HG03045 (cell line): Measurements from ENCODE around the gene PFDN6.

ENCODE experiments used
- ATAC-seq: cut with Tn5 transposase; IDR thresholded peaks from one replicate; pipeline ENCODE4 v1.9.1; 2021; ENCODE audit warnings: mild to moderate bottlenecking, moderate library complexity; ENCODE audit not compliant: unreplicated experiment

Gene PFDN6

DNA sequence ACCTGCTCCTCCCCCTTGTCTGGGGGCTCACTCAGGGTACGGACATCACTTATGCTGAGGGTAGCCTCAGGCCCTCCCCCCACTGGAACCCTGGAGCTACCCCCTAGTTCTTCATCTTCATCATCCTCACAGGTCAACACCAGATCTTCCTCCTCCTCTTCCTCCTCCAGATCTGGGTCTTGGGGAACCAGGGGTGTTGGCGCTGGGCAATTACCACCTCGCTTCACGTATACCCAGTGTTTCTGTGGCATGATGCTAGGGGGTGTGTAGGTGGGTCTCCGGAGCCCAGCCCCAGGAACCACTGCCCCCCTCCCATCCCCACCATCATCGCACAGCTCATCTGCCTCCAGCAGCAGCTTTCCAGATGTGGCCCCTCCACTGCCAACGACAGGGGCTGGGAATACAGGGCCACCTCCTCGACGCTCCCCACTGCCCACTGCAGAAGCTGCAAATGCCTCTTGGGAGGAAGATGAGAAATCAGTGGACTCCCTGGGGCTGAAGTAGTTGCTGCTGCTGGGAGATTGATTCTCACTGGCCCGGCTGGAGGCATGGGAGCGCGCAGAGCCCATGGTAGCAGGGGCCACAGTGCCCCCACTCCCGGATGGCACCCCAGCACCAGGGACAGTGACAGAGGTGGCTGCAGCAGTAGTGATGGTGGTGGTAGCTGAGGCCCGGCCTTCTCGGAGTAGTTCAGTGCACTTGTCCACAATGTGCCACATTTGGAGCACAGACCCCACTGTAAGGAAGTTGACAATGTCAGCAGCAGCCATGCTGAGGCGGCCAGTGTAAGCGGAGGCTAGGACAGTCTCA, 26.6 kb downstream of the PFDN6 start:
- ATAC-seq: no peak

DNA sequence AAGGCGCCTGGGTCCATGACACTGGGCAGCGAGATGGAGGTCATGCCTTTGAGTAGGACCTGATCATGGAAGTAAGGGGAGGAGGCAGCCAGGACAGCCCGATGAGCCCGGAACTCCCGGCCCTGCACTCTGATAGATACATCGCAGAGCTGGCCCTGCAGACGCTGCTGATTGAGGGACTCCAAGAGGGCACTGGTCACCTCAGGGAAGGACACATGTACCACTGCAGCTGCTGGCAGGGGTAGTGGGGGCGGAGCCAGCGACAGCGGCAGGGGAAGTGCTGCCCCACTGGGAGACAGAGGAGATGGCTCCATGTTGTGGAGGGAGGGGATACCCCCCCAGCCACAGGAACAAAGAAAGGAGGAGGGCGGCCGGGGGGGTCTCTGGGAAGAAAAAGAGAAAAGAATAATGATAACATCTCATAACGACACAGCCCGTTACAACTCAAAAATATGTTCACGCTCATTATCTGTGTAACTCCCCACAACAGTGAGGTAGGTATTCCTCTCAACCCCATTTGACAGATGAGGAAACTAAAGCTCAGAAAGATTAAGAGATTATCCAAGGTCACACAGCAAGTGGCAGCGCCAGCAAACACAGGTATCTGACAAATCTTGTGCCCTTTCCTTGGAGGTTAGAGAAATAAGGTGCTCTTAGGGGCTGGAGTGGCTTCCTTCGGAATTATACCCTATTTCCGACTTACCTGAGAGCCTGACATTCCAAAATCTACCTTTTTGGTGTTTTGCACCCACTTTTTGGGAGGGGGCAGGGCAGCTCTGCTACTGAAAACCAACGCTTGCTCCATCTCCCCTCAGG, 27.4 kb downstream of the PFDN6 start:
- ATAC-seq: no peak

DNA sequence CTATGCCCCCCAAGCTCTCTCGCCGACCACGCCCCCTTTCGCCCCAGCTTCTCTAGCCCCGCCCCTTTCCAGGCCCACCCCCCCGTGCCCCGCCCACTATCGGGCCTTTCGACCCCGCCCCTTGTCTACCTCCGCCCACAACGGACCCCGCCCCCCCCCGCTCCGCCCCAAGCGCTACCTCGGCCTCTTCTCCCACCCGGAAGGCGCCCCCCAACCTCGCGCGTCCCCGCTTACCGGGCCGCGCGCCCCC, 27.9 kb downstream of the PFDN6 start:
- ATAC-seq: no peak

DNA sequence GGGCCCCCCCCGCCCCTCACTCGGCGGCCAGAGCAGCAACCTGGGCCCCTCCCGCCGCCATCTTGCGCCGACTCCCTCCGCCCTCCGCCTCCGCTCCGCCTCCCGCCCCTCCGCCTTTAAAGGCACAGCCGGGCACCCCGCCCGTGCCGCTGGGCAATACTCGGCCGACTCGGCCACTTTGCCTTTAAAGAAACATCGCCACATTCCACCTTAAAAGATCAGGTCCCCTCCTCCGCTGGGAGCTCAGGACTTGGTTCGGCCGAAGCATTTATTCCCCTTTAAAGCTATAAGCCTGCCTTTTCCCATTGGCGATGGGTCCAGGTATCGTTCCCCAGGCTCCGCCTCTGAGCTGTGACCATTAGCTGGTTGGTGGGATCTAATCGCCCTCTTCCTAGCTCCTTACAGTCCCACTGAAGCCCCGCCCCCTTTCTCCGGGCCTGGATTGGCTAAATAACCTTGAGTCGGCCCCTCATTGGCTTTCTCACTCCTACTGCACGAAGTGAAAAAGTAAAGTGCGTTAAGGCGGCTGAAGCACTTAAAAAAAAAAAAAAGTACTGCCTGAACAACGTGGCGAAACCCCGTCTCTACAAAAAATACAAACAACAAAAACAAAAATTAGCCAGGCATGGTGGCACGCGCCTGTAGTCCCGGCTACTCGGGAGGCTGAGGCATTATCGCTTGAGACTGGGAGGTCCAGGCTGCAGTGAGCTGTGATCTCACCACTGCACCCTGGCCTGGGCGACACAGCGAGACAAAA, 28.4 kb downstream of the PFDN6 start, which contains the start of gene ZBTB22:
TSS of gene ZBTB22 (minus strand) at position 76 of the 757 bp plus-strand sequence. CDS start 828 bp downstream, outside the sequence.
- ATAC-seq: peak; percentile 48

DNA sequence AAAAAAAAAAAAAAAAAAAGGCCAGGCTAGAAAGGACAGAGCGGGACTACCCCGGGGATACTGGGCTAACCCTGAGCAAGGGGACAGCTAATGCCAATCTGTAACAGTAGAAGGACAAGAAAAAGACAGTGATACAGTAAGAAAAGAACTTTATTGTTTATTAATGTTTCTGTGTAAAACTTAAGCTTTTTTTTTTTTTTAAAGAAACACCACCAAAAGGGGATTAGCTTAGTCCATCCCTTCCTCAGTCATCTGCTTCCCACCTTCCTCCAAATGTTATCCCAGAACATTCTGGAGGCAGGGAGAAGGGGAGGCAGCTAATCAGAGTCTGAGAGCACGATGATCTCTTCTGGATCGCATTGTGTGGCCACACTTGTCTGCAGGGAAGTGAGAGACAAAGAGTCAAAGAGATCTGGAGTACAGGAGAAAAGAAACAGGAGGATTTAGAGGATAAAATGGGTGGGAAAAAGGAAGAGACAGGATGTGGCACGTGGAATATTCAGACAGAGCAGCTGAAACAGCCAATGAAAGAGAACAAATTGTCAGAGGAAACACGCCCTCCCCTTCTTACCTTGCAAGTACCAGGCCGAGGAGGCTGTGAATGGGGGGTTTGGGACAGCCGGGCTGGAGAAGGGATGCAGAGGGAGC, 29.1 kb downstream of the PFDN6 start:
- no peak for ATAC-seq

DNA sequence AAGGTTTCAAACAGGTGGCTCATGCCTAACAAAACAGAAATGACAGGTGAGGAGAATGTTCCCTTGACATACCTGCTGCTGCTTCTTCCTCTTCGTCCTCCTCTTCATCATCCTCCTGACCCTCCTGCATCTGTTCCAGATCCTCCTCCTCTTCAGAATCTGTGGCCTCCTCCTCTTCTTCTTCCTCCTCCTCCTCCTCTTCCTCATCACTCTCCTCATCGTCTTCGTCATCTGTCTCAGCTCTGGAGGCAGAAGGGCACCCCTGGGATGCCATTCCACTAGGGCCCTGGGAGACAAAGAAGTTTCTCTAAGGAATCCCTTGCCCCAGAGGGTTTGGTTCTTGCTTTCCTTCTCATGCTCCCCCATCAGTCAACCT, 30.5 kb downstream of the PFDN6 start:
- no peak for ATAC-seq

DNA sequence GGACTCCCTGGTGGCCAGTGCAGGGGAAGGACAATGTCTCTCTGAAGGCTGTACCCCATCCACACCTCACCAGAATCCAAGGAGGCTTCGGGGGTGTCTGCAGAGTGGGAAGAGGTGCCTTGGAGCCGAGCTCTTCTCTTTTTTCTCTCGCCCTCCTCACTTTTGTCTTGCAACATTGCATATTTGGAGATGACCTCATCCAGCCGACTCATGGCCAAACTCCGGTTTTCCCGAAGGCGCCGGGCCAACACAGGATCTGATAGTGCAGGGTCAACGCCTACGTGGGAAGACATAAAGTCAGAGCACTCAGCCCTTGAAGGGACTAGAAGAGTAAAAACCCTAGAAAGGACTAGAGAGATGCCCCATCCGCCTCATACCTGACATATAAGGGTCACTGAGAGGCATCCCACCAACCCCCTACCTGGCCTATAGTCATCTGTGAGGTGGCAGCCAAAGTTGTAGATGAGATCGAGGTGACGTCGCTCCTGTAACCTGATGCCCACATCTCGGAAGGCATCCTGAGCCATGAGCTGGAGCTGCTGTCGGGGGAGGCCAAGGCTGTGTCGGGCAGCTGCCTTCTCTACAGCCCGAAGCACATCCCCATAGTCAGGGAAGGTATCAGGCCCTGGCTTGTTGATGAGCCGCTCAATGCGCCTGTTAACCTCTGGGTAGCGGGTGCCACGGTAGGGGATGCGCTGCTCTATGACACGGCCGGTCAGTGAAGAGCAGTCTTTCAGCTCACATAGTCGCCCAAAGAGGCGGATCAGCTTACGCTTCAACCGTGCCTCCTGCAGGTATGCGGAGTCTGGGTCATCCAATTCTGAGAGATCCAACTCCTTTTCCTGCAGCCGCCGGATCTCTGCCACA, 31.1 kb downstream of the PFDN6 start:
- ATAC-seq: no peak

DNA sequence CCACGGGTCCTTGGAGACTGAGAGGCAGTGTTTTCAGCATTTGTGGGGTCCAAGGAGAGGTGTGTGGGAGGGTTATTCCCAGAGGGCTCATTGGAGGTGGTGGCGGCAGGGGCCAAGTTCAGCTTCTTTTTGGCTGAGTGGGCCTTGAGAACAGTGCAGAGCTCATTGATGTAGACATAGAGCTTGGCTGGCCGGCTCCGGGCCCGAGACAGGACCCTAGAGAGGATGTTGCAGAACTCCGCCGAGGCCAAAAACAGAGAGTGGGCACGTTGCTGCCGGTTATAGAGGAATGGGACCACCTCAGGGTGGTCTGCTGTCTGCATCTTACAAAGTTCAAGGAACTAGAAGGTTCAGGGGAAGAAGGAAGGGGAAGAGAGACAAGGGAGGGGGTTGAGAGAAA, 31.8 kb downstream of the PFDN6 start:
- no peak for ATAC-seq

DNA sequence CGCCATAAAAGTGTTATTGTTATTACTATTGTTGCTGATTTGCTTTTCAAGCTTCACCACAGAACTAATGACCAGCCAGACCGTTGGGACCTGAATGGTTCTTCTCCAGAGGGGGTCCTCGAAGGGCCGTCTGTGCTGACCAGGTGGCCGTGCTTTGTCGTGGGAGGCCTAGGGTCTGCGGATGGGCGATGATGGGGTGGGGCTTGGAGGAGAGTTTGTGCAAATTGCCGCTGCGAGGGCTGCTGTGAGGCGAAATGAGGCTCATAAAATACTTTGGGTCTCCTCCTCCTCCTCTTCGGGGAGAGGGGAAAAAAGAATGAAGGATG, 34.2 kb downstream of the PFDN6 start:
- ATAC-seq: peak; percentile 11

DNA sequence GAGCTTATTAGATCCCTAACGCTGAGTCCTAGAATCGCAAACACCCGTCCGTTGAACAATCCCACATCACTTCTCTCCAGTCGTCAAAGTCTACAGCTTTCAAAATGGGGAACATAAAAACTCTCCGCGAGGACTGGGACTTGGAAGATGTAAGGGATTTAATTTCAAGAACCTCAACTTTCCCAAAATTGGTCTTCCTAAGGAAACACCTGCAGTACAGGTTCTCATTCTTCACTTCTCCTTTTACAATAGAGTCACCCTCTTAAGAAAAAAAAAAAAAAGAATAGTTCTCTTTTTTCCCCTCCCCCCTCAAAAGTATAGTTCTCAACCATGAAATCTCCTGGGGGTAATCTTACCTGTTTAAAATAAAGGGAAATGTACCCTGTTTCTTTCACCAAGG, 34.7 kb downstream of the PFDN6 start:
- no peak for ATAC-seq

DNA sequence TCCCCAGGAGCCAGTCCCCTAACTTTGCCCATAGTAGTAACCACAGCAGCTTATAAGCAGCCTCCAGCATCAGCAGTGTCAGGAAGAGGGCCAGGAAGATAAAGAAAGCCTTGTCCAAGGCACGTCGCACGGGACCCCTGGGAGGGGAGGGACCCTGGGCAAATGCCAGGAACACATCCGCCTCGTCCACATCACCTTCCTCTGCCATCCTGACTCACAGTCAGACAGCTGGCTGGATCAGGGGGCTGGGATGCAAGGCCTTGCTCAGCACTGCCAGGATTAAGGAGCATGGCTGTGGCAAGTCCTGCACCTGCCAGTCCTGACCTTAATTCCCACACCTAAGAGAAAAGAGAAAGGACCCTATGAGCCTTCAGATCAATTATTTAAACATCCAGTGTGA, 39.7 kb downstream of the PFDN6 start:
- ATAC-seq: no peak

DNA sequence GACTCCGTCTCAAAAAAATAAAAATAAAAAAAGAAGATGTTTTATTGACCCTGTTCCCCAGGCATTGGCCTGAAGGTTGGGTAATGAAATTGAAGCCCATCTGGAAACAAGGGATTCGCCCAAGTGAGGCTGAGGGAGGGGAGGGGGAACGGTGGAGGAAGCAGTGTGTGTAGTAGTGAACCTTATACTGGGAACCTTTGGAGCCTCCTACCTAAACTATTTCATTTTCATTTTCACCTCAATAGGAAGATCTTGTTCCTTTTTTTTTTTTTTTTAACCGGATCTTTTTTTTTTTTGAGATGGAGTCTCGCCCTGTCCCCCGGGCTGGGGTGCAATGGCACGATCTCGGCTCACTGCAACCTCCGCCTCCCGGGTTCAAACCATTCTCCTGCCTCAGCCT, 41.3 kb downstream of the PFDN6 start:
- ATAC-seq: no peak

DNA sequence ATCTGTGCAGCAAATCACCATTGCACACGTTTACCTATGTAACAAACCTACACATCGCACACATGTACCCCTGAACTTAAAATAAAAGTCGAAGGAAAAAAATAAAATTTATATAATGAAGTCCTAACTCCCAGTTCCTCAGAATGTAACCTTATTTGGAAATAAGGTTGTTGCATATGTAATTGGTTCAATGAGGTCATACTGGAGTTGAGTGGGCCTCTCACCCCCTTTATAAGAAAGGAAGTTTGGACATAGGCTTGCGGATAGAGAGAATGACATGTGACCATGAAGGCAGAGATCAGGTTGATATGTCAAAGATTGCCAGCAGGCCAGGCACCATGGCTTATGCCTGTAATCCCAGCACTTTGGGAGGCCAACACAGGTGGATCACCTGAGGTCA, 44.3 kb downstream of the PFDN6 start:
- ATAC-seq: no peak

DNA sequence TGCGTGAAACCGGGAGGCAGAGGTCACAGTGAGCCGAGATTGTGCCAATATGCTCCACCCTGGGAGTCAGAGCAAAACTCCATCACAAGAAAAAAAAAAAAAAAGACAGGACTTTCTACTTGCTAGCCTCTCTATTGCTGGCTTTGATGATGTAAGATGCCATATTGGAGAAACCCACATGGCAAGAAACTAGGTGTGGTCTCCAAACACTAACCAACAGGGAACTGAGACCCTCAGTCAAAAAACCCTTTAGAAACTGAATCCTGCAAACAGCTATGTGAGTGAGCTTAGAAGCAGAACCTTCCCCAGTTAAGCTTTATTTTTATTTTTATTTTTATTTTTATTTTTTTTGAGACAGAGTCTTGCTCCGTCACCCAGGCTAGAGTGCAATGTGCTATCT, 46.5 kb downstream of the PFDN6 start:
- ATAC-seq: no peak

DNA sequence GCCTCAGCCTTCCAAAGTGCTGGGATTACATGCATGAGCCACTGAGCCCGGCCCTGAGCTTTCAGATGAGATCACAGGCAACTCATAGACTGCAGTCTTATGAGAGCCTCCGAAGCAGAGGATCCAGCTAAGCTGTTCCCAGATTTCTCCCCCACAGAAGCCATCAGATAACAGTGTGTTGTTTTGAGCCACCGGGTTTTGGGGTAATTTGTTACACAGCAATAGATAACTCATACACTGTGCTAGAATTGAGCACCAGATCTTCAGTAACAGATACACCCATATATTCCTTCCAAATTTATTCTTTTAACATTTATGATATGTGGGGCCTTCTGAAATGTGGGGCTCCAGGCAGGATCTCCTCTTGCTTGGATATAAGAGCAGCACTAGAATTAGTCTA, 47.1 kb downstream of the PFDN6 start:
- ATAC-seq: no peak

DNA sequence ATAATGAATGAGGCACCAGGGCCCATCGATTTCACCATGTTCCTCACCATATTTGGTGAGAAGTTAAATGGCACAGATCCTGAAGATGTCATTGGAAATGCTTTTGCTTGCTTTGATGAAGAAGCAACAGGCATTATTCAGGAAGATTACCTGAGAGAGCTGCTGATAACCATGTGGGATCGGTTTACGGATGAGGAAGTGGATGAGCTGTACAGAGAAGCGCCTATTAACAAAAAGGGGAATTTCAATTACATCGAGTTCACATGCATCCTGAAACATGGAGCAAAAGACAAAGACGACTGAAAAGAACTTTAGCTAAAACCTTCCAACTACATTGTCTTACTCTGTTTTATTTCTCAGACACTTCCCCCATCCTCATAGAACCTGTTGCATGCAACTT, 49.8 kb downstream of the PFDN6 start:
- no peak for ATAC-seq
